Skeletal muscle tissue (tissue), 4 donors: ENCODE results near the gene KCND3. TPM values are rescaled to one million over a fixed set of nuclear protein-coding genes. Genes with fewer than 3 reads are reported as not detected.

ENCODE experiments used
- H3K27ac ChIP-seq: one replicate; pipeline ENCODE4 v1.7.0; 2013; ENCODE audit warnings: mild to moderate bottlenecking, low read depth, low read length, inconsistent platforms
- H3K27me3 ChIP-seq, 3 donors: one replicate each; pipeline ENCODE4 v1.7.0; 2013; ENCODE audit warnings: low read length in 3 of 3; ENCODE audit not compliant: control insufficient read depth in 3 of 3, insufficient read depth in 3 of 3
- H3K36me3 ChIP-seq, 3 donors: one replicate each; pipeline ENCODE4 v1.7.0; 2013; ENCODE audit warnings: low read length in 3 of 3; ENCODE audit not compliant: control insufficient read depth in 3 of 3, insufficient read depth in 3 of 3
- H3K4me1 ChIP-seq, 3 donors: one replicate each; pipeline ENCODE4 v1.7.0; 2013; ENCODE audit warnings: low read length in 3 of 3, mild to moderate bottlenecking in 3 of 3; ENCODE audit not compliant: control insufficient read depth in 3 of 3, insufficient read depth in 3 of 3
- H3K4me3 ChIP-seq, 3 donors: one replicate each; pipeline ENCODE4 v1.7.0; 2013; ENCODE audit warnings: low read length in 3 of 3
- H3K9ac ChIP-seq, 3 donors: one replicate each; pipeline ENCODE4 v1.7.0; 2013; ENCODE audit warnings: low read length in 3 of 3, mild to moderate bottlenecking in 3 of 3, moderate library complexity in 2 of 3, low read depth in 1 of 3
- H3K9me3 ChIP-seq, 3 donors: one replicate each; pipeline ENCODE4 v1.7.0; 2013; ENCODE audit warnings: low read length in 3 of 3; ENCODE audit not compliant: control insufficient read depth in 3 of 3
- total RNA-seq: library from RNA; depleted of rRNA; stranded (reverse); fragments of >200 nt; gene quantifications from one replicate; pipeline ENCODE4 v1.2.3, GENCODE V29; 2014
- donor health status: Osteomylitis.

The KCND3 gene
- total RNA-seq, 1 donor from 2014 or later = 1.0 TPM

DNA sequence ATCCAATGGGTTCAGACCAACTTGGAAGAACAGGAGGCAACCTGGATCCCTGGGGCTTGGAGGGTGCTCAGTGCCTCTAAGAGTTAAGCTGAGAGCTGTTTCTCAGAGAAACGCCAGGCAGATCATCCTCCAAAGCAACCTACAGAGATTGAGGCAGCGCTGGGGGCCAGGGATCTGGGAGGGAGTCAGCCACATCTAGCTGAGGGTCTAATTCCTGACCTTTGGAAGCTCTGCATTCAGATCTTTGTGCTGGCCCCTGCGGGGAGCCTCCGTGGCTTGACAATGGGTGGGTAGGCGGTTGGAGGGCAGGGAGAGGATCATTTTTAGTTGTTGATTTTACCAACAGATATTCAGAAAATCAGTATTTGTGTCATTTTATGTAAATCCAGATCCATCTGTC lies 154.5 kb downstream of the KCND3 start:
- Histone ChIP-seq H3K27me3 (no peaks in the 10 kb centered on the region), H3K36me3 (no peaks in the 10 kb centered on the region), H3K27ac (no peak overlapping the region), H3K4me3 (no peak overlapping the region), H3K9ac (no peak overlapping the region), H3K9me3 (no peaks in the 10 kb centered on the region), H3K4me1 (no peaks in the 10 kb centered on the region)

DNA sequence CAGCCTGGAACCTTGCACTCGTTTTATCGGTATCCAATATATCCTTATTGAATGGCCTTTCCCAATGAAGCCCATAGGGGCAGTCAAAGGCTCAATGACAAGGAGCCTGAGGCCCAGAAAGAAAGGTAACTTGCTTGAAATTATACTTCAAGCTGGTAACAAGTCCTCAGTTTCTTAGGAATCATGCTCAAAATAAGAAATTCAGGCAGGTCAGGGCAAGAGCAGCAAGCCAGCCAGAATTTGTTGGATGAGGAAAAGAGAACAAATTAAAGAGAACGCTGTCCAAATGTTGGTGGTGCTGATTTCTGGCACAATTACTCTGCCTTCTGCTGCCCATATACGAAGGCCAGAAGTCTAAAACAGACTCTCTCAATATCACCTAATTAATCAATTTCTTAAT lies 156.1 kb downstream of the KCND3 start:
- no peak overlapping the region for H3K9ac ChIP-seq
- no peak overlapping the region for H3K4me3 ChIP-seq
- H3K27me3 ChIP-seq = no peaks in the 10 kb centered on the region
- no peaks in the 10 kb centered on the region for H3K9me3 ChIP-seq
- H3K27ac ChIP-seq = no peak overlapping the region
- H3K36me3 ChIP-seq = no peaks in the 10 kb centered on the region
- H3K4me1 ChIP-seq = no peaks in the 10 kb centered on the region

DNA sequence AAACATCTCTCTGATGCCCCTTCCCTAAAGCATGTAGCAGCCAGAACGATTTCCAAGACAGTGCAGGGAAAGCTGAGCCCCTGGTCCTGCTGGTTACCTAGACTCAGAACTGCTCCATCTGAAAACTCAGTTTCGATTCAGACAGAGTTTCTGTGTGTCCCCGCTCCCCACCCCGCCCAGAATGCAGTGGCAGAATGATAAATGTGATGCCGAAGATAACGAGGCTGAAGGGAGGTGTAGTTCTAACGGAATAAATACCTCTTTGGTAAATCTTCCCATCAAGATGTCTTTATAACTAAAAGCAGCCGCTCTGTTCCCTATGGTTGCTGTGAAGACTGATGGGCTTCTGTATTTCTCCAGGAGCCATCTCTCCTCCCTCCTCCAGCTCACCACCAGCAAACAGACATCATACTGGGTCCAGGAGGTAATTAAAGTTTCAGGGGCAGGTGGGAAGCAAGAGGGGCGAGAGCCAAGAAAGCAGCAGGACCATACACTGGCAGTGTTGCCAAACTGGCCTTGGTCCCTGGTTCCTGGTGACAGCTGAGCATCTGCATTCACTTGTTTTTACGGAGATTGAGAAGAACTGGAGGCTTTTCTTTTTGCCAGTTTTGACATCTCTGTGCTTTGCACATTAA lies 156.8 kb downstream of the KCND3 start:
- H3K9me3 ChIP-seq = no peaks in the 10 kb centered on the region
- H3K36me3 ChIP-seq = no peaks in the 10 kb centered on the region
- H3K27me3 ChIP-seq = no peaks in the 10 kb centered on the region
- no peak overlapping the region for H3K9ac ChIP-seq
- H3K27ac ChIP-seq = no peak overlapping the region
- no peak overlapping the region for H3K4me3 ChIP-seq
- no peaks in the 10 kb centered on the region for H3K4me1 ChIP-seq

DNA sequence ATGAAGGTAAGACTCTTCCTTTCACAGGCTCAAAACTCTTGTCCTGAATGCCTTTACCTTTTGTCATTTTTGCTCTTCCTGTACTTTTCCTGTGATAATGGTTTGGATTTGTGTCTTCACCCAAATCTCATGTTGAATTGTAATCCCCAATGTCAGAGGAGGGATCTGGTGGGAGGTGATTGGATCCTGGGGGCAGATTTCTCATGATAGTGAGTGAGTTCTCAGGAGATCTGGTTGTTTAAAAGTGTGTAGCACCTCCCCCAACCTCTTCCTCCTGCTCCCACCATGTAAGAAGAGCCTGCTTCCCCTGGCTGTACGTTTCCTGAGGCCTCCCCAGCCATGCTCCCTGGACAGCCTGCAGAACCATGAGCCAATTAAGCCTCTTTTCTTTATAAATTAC lies 158.3 kb downstream of the KCND3 start:
- H3K27ac ChIP-seq = no peak overlapping the region
- H3K36me3 ChIP-seq = no peaks in the 10 kb centered on the region
- H3K9me3 ChIP-seq = no peaks in the 10 kb centered on the region
- H3K4me3 ChIP-seq = no peak overlapping the region
- no peaks in the 10 kb centered on the region for H3K27me3 ChIP-seq
- no peaks in the 10 kb centered on the region for H3K4me1 ChIP-seq
- H3K9ac ChIP-seq = no peak overlapping the region

DNA sequence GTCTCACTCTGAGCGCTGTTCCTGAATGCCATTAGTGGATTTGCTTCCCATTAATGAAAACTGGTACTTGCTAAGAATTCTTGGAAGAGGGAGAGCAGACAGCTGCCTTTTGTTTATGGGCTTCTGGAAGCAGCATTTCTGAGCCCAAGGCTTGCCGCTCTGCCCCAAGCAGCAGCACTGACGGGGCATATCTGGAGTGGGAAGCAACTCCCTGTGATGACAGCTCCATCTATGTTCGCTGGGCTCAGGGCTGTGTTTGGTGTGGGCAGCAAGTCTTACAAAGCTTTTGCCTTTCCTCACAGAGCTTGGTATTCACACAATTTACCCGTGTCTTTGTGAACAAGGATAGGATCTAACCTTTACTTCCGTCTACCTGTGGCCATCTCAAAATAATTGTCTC lies 161.5 kb downstream of the KCND3 start:
- H3K4me3 ChIP-seq = no peak overlapping the region
- H3K27me3 ChIP-seq = no peaks in the 10 kb centered on the region
- H3K9me3 ChIP-seq = no peaks in the 10 kb centered on the region
- no peaks in the 10 kb centered on the region for H3K36me3 ChIP-seq
- H3K9ac ChIP-seq = no peak overlapping the region
- H3K27ac ChIP-seq = no peak overlapping the region
- H3K4me1 ChIP-seq = no peaks in the 10 kb centered on the region

DNA sequence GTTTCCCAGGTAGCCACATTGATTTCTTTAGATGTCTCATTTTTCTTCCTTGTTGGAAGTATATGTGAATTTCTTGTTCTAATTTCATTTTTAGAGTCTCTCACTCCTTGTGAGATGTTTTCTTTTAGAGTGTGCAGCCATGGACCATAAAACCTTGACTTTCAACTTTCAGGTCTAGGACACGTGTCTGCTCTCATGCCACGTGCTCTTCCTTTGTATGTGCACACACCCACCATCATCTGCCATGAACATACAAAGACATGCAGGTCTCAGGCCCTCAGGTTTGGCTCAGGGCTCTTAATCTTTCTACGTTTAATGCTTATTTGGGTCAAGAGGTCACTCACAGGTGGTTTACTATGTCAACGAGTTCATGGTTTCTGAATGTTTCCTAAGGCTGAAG lies 163.2 kb downstream of the KCND3 start:
- no peak overlapping the region for H3K9ac ChIP-seq
- H3K36me3 ChIP-seq = no peaks in the 10 kb centered on the region
- no peak overlapping the region for H3K27ac ChIP-seq
- no peaks in the 10 kb centered on the region for H3K4me1 ChIP-seq
- no peaks in the 10 kb centered on the region for H3K9me3 ChIP-seq
- H3K27me3 ChIP-seq = no peaks in the 10 kb centered on the region
- H3K4me3 ChIP-seq = no peak overlapping the region

DNA sequence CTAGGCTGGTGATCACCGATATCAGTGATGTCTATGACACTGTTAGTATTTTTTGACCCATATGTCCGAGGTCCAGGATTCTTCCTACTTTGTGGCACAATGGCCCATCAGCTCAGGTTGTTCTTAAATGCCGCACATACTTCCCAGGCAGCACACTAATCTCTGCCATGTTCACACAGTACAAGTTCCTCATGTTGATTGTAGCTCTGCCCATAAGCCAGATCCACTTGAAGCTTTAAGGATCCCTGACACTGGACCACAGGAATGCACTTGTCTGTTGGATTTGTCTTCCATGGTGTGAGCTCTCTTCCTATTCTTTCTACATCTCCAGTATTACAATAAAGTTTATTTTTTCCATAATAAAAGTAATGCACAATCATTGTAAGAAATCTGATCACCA lies 164.3 kb downstream of the KCND3 start:
- Histone ChIP-seq H3K4me3 (no peak overlapping the region), H3K27me3 (no peaks in the 10 kb centered on the region), H3K4me1 (no peaks in the 10 kb centered on the region), H3K9me3 (no peaks in the 10 kb centered on the region), H3K9ac (no peak overlapping the region), H3K27ac (no peak overlapping the region), H3K36me3 (no peaks in the 10 kb centered on the region)

DNA sequence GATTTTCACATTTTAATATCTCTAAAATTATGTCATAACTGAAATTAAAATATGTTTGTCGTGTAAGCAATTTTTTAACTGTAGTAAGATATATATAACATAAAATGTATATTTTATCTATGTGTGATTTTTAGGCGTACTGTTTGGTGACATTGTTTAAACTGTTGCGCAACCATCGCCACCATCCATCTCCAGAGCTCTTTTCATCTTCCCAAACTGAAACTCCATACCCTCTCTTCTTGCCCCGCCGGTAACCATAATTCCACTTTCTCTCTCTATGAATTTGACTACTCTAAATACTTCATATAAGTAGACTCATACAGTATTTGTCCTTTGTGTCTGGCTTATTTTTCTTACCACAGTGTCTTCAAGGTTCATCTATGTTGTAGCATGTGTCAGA lies 167.3 kb downstream of the KCND3 start:
- Histone ChIP-seq H3K27ac (no peak overlapping the region), H3K4me1 (no peaks in the 10 kb centered on the region), H3K4me3 (no peak overlapping the region)

DNA sequence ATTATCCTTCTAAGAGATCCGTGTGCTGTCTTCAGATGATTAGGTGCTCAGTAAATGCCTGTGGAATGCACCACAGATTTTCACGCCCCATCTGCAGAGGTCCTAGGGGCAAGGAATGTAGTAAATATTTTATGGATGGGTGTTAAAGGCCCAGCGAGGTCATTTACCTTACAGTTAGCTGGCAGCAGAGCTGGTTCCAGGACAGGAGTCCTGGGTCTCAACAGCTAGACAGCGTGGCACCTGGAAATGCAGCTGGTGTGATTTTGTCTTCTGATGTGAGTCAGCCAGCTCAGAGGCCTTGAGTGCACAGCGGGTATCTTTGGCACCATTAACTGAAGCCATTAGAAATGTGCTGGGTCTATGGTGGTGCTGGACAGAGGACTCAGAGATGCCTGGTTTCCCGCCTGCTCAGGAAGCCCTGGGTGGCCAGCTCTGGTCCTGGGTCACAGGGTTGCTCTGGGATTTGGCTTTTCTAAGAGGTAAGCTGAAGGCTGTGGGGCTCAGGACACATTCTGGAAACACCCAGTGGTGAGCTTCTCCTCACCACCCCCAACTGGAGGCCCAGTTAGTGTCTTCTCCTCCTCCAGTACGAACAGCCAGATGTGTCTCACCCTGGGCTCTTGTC lies 168.2 kb downstream of the KCND3 start:
- Histone ChIP-seq H3K9ac (no peak overlapping the region), H3K27ac (no peak overlapping the region), H3K27me3 (no peaks in the 10 kb centered on the region), H3K4me3 (no peak overlapping the region), H3K9me3 (no peaks in the 10 kb centered on the region), H3K4me1 (no peaks in the 10 kb centered on the region), H3K36me3 (no peaks in the 10 kb centered on the region)

More for the DNA sequence above, 167.3 kb downstream of the KCND3 start:
- Histone ChIP-seq H3K9me3 (no peaks in the 10 kb centered on the region), H3K27me3 (no peaks in the 10 kb centered on the region), H3K36me3 (no peaks in the 10 kb centered on the region), H3K9ac (no peak overlapping the region)

DNA sequence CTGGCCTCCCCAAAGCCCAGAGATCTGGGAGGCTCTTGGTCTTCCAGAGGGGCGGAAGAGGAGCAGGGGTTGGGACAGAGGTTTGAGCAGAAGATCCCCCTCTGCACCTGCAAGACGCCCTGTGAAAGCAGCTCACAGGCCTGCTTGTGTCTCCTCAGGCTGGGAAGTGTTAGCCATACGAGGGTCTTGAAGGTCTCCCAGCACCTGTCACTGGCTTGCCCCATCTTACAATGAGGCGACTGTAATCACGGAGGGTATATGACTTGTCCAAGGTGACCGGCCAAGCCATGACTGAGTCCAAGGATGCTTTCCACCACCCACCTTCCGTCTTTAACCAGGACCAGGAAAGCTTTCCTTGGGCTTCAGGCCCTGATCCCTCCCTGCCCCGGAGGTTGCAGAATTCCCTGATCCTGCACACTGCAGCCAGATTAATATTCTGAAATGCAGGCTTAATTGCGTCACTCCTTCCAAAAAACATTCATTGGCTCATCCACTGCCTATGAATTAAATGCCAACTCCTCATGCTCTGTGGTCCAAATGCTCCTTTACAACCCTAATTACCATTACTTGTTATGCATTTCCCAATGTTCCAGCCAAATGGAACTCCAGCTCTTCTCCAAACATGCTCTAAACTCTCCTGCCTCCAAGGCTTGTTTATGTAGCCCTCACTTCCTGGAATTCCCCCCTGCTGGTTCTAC lies 169.8 kb downstream of the KCND3 start:
- H3K27ac ChIP-seq = no peak overlapping the region
- no peak overlapping the region for H3K9ac ChIP-seq
- no peaks in the 10 kb centered on the region for H3K27me3 ChIP-seq
- H3K36me3 ChIP-seq = no peaks in the 10 kb centered on the region
- H3K4me3 ChIP-seq = no peak overlapping the region
- H3K4me1 ChIP-seq = no peaks in the 10 kb centered on the region
- H3K9me3 ChIP-seq = no peaks in the 10 kb centered on the region
